ENCODE results near the gene DNAJB9. TPM values are rescaled to one million over a fixed set of nuclear protein-coding genes. Genes with fewer than 3 reads are reported as not detected.
A peak's percentile ranks its signal among the peaks of the same experiment; 100 is the strongest.

Gene DNAJB9
- total RNA-seq = 83.9 and 94.0 TPM in 2 replicates
- polyA plus RNA-seq = 50.7 and 64.2 TPM in 2 replicates

DNA sequence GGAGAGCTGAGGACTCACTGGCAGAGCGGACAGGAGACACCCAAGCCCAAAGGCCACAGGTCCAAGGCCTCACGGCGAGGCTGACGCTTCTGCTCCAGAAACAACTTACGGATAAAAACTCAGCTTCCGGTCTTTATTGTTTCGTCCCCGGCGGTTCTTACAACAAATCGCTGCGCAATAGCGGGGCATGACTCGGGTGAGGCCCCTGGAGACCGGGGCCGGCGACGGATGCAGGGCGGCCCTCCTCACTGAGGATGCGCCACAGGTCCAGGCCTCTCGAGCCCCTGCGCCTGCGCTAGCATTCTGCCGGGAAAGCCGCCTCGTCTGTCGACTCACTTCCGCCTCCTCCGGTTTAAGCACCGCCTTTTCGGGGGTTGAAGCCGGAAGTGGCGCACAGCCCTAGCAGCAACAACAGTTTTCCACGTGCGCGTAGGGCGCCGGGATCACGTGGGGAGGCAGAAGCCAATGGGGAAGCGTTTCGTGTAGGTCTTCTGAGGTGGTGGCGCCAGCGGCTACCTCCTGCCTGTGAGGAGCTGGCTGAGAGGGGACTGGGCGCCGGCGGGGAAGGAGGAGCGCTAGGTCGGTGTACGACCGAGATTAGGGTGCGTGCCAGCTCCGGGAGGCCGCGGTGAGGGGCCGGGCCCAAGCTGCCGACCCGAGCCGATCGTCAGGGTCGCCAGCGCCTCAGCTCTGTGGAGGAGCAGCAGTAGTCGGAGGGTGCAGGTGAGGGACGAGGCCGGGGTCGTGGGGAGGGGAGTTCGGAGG is at the start of gene DNAJB9, which contains the start of gene THAP5:
DNAJB9 (plus strand) TSS at position 494 of the 765 bp plus-strand sequence. CDS start 1,853 bp downstream, outside the sequence.
THAP5 (minus strand) TSS at position 326 of the 765 bp plus-strand sequence; CDS start at position 189, 137 bp downstream.
- TF ChIP-seq EZH2 (IDR thresholded peaks at IDR 0.05; ENCODE audit: borderline replicate concordance) = no peak
- TF ChIP-seq EZH2phosphoT487 (IDR thresholded peaks at IDR 0.05; ENCODE audit: low read depth, severe bottlenecking, unreplicated experiment) = no peak
- TF ChIP-seq, protein P1, sequence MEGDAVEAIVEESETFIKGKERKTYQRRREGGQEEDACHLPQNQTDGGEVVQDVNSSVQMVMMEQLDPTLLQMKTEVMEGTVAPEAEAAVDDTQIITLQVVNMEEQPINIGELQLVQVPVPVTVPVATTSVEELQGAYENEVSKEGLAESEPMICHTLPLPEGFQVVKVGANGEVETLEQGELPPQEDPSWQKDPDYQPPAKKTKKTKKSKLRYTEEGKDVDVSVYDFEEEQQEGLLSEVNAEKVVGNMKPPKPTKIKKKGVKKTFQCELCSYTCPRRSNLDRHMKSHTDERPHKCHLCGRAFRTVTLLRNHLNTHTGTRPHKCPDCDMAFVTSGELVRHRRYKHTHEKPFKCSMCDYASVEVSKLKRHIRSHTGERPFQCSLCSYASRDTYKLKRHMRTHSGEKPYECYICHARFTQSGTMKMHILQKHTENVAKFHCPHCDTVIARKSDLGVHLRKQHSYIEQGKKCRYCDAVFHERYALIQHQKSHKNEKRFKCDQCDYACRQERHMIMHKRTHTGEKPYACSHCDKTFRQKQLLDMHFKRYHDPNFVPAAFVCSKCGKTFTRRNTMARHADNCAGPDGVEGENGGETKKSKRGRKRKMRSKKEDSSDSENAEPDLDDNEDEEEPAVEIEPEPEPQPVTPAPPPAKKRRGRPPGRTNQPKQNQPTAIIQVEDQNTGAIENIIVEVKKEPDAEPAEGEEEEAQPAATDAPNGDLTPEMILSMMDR (IDR thresholded peaks at IDR 0.05; ENCODE audit: poor library complexity) = no peak
- H3K9me3 ChIP-seq (ENCODE audit: low read depth) = no peaks in the 10 kb centered on the region
- no peaks in the 10 kb centered on the region for H4K20me1 ChIP-seq (ENCODE audit: insufficient read depth, poor library complexity, severe bottlenecking)
- peak within 1 kb of the TSS; percentile 86 for H3K4me2 ChIP-seq
- H3K4me3 ChIP-seq = peak within 1 kb of the TSS; percentile 33
- no peaks in the 10 kb centered on the region for H3K36me3 ChIP-seq (replicated peaks; ENCODE audit: insufficient read depth, low read depth)
- under 1% methylated on average over 57 of the region's 65 CpGs for WGBS (ENCODE audit: low lambda C conversion rate, missing lambda C conversion rate)
- H3K27ac ChIP-seq = peak within 1 kb of the TSS; percentile 95
- H3K27me3 ChIP-seq = no peaks in the 10 kb centered on the region
- H3K4me1 ChIP-seq (ENCODE audit: insufficient read depth) = peaks cover 17% of the 10 kb centered on the region
- H2AFZ ChIP-seq = peak within 1 kb of the TSS; percentile 57
- DNase-seq (ENCODE audit: low spot score) = peak; percentile 99
- H3K79me2 ChIP-seq = peaks cover 79% of the 10 kb centered on the region
- H3K9me2 ChIP-seq (replicated peaks; ENCODE audit: insufficient read depth) = no peaks in the 10 kb centered on the region

DNA sequence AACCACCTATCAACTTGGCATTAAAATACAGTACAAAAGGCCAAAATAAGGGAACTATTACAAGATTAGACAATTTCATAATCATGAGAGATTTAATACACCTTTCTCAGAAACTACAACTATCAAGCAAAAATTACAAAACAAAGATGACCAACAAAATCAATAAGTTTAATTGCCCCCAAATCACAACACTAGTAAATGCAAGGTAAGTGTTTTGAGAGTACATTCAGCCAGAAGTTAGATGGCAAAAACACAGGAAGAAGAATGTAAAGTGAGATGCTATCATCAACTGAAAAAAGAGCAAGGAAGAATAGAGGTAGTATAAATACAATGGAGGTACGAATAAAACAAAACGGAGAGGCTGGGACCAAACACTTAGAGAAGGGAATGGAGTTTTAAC is 46.9 kb upstream of the DNAJB9 start:
- Histone ChIP-seq H3K4me3 (no peak overlapping the region), H3K79me2 (peaks cover 73% of the 10 kb centered on the region), H4K20me1 (ENCODE audit: insufficient read depth, poor library complexity, severe bottlenecking) (peaks cover 27% of the 10 kb centered on the region), H3K9me3 (ENCODE audit: low read depth) (no peaks in the 10 kb centered on the region), H3K9me2 (replicated peaks; ENCODE audit: insufficient read depth) (no peaks in the 10 kb centered on the region), H3K36me3 (replicated peaks; ENCODE audit: insufficient read depth, low read depth) (no peaks in the 10 kb centered on the region), H3K27me3 (no peaks in the 10 kb centered on the region), H3K4me1 (ENCODE audit: insufficient read depth) (peaks cover 26% of the 10 kb centered on the region), H2AFZ (no peak overlapping the region), H3K27ac (no peak overlapping the region), H3K4me2 (peak overlapping the region; percentile 73)
- WGBS (ENCODE audit: low lambda C conversion rate, missing lambda C conversion rate) = 79% methylated on average over 2 of the region's 2 CpGs
- TF ChIP-seq EZH2phosphoT487 (IDR thresholded peaks at IDR 0.05; ENCODE audit: low read depth, severe bottlenecking, unreplicated experiment) (no peak), EZH2 (IDR thresholded peaks at IDR 0.05; ENCODE audit: borderline replicate concordance) (no peak)
- TF ChIP-seq, protein P1 (IDR thresholded peaks at IDR 0.05; ENCODE audit: poor library complexity) = no peak
- no peak for DNase-seq (ENCODE audit: low spot score)

DNA sequence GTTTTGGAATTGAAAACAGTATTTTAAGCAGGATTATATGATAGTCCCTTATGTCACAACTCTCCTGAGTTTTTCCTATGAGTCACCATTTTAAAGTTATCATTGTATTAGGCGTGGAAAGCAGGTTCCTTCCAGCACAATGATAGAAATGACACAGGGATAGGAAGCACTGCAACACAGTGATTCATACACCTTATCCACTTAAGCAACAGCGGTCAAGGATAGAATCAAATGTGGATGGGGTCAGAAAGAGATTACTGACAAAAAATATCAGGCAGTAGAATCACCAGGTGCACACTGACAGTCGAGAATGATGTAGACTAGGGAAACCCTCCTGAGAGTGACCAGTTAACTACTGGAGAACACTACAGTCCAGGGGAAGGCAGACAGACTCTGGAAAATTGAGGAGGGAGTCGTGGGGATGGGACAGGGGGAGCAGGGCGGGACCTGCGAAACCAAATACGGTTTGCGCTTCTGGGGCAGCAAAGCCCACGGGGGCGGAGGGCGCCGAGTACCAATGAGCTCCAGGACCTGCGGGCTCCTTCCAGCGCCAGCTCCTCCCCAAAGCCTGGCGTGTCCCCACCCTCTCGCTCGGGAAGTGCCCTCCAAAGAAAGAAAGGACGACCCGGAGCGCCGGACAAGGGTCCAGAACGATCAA is 44.2 kb upstream of the DNAJB9 start:
- peak overlapping the region; percentile 41 for H2AFZ ChIP-seq
- H3K27ac ChIP-seq = peak overlapping the region; percentile 97
- H4K20me1 ChIP-seq (ENCODE audit: insufficient read depth, poor library complexity, severe bottlenecking) = peaks cover 13% of the 10 kb centered on the region
- peak overlapping the region; percentile 73 for H3K4me2 ChIP-seq
- TF ChIP-seq, protein P1 (IDR thresholded peaks at IDR 0.05; ENCODE audit: poor library complexity) = no peak
- TF ChIP-seq EZH2 (IDR thresholded peaks at IDR 0.05; ENCODE audit: borderline replicate concordance) (no peak), EZH2phosphoT487 (IDR thresholded peaks at IDR 0.05; ENCODE audit: low read depth, severe bottlenecking, unreplicated experiment) (no peak)
- H3K36me3 ChIP-seq (replicated peaks; ENCODE audit: insufficient read depth, low read depth) = no peaks in the 10 kb centered on the region
- 1% methylated on average over 21 of the region's 22 CpGs for WGBS (ENCODE audit: low lambda C conversion rate, missing lambda C conversion rate)
- H3K9me2 ChIP-seq (replicated peaks; ENCODE audit: insufficient read depth) = no peaks in the 10 kb centered on the region
- no peaks in the 10 kb centered on the region for H3K9me3 ChIP-seq (ENCODE audit: low read depth)
- peaks cover 46% of the 10 kb centered on the region for H3K79me2 ChIP-seq
- H3K4me1 ChIP-seq (ENCODE audit: insufficient read depth) = peaks cover 26% of the 10 kb centered on the region
- DNase-seq (ENCODE audit: low spot score) = peak; percentile 85
- H3K4me3 ChIP-seq = peak overlapping the region; percentile 46
- no peaks in the 10 kb centered on the region for H3K27me3 ChIP-seq

All from hepatocyte (in vitro differentiated cells).